GM12874 (cell line): ENCODE results near the gene ACOXL.

ENCODE experiments used
- CTCF ChIP-seq: IDR thresholded peaks from 2 replicates; pipeline ENCODE4 v1.5.1; 2011; ENCODE audit warnings: low read depth, mild to moderate bottlenecking, control low read depth, low read length, moderate library complexity; ENCODE audit not compliant: insufficient read depth

Gene ACOXL

GRCh38 chr2:110829413-110830146 lies 97.2 kb downstream of the ACOXL start:
- no peak for TF ChIP-seq CTCF

- TF ChIP-seq CTCF: no peak
These were observed 100.4 kb downstream of the ACOXL start for GRCh38 chr2:110832740-110833139.

GRCh38 chr2:110834134-110834827 lies 101.9 kb downstream of the ACOXL start:
- no peak for TF ChIP-seq CTCF

GRCh38 chr2:110836671-110837070 lies 104.3 kb downstream of the ACOXL start:
- TF ChIP-seq CTCF: no peak

GRCh38 chr2:110837446-110838409 lies 105.4 kb downstream of the ACOXL start:
- no peak for TF ChIP-seq CTCF

GRCh38 chr2:110838657-110839384 lies 106.4 kb downstream of the ACOXL start:
- TF ChIP-seq CTCF: no peak
